Activated CD4-positive, alpha-beta T cell treated with anti-CD3 and anti-CD28 coated beads, Interleukin-2, amount 50 U/mL, for 4 hours (primary cell): Measurements from ENCODE around the gene SRSF8.
A peak's percentile ranks its signal among the peaks of the same experiment; 100 is the strongest.
"Not testable (repeated sequence)": the region's sequence is repeated elsewhere in the genome, so short reads cannot be mapped to it uniquely, and the experiment has no call there.

ENCODE experiments used
- DNase-seq, 2 experiments: peaks; one replicate each; pipeline ENCODE4 v3.0.0-alpha.2; 2020

SRSF8 gene, protein sequence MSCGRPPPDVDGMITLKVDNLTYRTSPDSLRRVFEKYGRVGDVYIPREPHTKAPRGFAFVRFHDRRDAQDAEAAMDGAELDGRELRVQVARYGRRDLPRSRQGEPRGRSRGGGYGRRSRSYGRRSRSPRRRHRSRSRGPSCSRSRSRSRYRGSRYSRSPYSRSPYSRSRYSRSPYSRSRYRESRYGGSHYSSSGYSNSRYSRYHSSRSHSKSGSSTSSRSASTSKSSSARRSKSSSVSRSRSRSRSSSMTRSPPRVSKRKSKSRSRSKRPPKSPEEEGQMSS

DNA sequence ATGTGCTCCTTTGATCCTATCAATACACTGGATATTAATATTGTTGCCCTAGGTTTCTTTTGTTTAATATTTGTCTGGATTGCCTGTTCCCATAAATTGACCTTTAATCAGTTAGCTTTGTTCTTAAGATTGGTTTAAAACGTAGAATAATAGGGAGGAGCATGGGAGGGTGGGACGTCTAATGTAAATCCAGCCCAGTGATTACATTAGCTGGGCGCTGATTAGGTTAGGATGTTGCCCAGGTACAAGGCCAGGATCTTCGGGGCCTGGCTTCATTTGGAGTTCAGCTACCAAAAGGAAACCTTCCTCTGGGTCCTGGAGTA lies at the start of gene SRSF8:
TSS of gene SRSF8 (plus strand) at position 204 of the 323 bp plus-strand sequence. CDS start 308 bp downstream, outside the sequence.
- DNase-seq, result no peak

DNA sequence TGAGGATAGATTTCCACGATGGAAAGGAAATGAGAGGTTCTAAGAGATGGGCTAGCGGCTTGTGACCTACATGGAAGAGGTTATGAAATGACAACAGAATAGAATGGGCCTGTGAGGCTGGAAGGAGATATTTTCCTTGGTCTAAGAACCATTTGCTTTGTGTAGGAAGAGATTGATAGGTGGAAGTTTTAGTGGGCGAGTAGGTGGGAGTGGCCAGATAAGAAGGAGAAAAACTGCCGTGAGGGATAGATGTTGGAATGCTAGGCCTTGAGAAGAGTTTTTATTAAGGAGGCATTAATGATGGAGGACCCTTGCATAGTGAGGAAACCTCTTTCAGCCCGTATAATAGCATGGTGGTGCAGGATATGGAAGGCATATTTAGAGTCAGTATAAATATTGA lies 45.3 kb upstream of the SRSF8 start:
- DNase-seq, result not testable (repeated sequence)

DNA sequence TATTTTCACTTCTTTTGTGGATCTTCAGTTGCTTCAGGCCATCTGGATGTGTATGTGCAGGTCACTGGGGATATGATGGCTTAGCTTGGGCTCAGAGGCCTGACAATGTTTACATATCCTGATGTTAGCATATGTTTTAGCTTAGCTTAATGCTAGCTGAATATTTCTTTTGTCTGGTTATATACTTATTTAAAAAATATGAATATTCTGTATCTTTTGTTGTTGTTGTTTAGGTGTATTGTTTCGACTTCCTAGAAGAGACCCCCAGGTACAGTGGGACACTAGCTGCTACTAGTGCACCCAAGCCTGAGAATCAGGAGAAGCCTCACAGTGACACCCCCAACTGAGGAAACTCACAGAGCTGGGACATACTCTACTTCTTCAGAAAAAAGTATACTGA lies 41.8 kb upstream of the SRSF8 start, which contains the start of gene KDM4E:
TSS of gene KDM4E (plus strand) at position 301 of the 400 bp plus-strand sequence. CDS start 300 bp downstream, outside the sequence.
- DNase-seq, result no peak

DNA sequence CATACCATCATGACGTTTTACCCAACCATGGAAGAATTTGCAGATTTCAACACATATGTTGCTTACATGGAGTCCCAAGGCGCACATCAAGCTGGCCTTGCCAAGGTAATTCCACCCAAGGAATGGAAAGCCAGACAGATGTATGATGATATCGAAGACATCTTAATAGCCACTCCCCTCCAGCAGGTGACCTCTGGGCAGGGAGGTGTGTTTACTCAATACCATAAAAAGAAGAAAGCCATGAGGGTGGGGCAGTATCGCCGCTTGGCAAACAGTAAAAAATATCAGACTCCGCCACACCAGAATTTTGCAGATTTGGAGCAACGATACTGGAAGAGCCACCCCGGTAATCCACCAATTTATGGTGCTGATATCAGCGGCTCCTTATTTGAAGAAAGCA lies 41.1 kb upstream of the SRSF8 start:
- DNase-seq, result not testable (repeated sequence)

DNA sequence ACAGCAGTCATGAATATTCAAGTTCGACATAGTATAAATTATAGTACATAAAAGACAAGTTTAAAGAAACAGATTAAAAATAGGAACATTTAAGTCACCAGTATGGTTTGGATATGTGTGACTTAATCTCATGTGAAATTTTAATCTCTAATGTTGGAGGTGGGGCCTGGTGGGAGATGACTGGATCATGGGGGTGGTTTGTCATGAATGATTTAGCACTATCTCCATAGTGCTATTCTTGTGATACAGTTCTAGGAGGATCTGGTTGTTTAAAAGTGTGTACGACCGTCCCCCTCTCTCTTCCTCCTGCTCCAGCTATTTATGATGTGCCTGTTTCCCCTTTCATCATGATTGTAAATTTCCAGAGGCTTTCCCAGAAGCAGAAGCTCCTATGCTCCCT lies 38.4 kb upstream of the SRSF8 start:
- no peak for DNase-seq

DNA sequence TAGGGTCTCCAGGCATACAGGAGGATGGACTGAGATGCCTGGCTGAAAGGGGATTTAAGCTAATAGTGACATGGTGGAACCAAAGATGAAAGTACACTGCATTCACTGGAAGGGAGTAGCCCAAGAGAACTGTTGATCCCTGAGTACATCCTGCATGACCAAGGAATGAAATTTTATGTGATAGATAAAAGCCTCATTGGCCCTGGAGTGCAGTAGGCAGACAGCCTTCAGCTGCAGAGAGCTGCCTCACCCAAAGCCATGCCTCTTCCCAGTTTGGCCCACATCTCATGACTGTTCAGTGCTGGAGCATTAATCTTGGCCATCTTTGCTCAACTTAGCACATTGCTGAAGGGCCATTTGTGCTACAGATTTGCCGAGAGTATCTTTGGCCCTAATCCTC lies 33.7 kb upstream of the SRSF8 start:
- DNase-seq, result no peak

DNA sequence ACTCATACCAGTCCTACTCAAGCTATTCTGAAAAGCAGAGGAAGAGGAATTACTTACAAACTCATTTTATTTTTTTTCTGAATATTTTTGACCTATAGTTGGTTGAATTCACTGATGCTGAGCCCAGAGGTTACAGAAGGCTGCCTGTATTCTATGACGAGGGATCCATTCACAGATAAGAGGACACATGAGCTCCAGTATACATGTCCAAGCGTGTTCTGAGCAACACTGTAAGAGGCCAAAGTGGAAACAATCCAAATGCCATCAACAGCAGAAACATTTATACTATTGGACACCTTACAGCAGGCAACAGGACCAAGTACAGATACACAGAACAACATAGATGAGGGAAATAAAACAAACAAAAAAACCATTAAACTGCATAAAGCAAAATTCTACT lies 31.4 kb upstream of the SRSF8 start:
- DNase-seq, result no peak

DNA sequence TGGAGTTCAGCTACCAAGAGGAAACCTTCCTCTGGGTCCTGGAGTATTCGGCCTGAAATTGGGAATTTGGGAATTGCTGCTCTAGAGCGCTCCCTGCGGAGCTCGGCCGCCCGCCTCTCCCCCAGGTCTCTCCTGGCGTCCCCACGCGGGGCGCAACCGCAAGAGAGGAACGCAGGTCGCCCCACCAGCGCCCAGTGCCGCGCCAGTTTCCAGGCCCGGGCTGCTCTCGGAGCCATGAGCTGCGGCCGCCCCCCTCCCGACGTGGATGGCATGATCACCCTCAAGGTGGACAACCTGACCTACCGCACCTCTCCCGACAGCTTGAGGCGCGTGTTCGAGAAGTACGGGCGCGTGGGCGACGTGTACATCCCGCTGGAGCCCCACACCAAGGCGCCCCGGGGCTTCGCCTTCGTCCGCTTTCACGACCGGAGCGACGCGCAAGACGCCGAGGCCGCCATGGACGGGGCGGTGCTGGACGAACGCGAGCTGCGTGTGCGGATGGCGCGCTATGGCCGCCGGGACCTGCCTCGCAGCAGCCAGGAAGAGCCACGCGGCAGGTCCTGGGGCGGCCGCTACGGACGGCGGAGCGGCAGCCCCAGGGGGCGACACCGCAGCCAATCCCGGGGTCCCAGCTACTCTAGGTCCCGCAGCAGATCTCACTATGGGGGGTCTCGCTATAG lies 29.2 kb upstream of the SRSF8 start:
- DNase-seq, result not testable (repeated sequence)

DNA sequence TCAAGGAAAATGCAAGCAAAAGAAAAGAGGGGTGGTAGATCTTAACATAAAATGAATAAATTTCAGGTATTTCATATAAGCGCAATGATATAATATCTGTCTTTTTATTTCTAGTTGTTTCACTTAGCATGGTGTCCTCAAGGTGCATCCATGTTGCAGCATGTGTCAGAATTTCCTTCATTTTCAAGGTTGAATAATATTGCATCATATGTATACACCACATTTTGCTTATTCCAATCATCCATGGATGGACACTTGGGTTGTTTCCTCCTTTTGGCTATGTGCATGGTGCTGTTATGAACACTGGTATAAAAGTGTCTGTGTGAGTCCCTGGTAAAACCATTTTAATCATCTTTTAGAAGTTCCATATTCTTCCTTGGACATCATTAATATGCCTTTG lies 24.5 kb upstream of the SRSF8 start:
- no peak for DNase-seq

DNA sequence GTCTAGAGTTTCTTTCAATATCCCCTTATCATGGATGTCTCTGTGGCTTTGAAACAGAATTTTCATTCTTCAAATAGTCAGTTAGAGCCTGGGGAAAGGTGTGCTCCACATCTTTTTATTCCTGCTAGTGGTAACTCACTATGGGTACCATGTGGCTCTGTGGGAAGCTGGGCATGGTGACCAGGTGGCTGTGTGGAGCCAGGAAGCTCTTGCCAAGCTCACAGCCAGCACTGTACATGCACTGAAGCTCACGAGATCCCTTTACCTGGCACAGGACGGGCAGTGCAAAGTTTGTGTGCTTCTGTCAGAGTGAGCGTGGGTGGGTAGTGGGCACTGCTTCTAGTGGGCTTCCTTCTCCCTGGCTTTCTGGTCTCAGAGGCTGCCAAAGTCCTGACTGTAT lies 23.8 kb upstream of the SRSF8 start:
- no peak for DNase-seq

DNA sequence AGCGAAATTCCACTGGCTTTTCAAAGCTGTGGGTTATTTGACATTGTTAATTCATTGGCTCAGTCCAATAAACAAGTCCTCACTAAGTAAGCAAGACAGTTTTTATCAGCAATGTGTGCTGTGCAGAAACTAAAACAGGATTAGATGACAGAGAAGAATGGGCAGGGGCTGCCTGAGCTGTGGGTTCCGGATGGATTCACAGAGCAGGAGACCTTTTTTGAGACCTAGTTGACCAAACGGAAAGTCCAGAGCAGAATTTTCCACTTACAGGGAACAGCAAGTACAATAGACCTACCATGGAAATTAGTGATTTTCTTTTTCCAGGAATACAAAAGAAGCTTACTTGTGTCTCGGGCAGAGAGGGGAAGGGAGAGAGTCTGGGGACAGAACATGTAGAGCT lies 22.7 kb upstream of the SRSF8 start:
- no peak for DNase-seq

DNA sequence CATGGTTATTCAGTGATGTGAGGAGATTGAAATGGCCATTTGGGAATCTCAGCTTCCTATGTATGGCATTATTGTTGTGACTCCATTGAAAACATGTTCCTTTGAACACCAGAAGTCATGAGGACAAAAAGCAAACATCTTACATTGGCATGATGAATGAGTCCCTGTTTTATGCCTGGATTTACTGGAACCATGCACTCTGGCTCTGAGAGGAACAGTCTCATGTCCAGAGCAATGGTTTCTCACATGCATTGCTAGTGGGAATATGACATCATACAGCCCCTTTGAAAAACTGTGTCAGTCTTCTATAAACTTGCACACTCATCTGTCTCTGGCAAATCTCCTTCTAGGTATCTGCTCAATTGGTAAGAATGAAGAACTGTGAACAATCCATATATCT lies 20.9 kb upstream of the SRSF8 start:
- DNase-seq, result no peak

DNA sequence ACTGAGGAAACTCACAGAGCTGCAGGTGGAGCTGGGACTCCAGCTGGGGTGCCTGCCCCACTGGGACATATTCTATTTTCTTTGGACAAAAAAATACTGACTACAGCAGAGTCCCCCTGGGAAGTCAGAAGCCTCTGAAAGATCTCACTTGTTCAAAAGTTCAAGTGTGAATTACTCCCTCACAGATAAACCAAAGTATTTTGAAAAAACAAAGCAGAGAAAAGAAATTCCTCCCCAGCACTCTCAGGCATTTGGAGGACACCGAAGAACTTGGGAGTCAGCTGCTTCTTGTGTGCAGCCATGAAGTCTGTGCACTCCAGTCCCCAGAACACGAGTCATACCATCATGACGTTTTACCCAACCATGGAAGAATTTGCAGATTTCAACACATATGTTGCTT lies 17.6 kb upstream of the SRSF8 start, which contains the start of gene KDM4F:
TSS of gene KDM4F (plus strand) at position 301 of the 400 bp plus-strand sequence.
- DNase-seq, result not testable (repeated sequence)

DNA sequence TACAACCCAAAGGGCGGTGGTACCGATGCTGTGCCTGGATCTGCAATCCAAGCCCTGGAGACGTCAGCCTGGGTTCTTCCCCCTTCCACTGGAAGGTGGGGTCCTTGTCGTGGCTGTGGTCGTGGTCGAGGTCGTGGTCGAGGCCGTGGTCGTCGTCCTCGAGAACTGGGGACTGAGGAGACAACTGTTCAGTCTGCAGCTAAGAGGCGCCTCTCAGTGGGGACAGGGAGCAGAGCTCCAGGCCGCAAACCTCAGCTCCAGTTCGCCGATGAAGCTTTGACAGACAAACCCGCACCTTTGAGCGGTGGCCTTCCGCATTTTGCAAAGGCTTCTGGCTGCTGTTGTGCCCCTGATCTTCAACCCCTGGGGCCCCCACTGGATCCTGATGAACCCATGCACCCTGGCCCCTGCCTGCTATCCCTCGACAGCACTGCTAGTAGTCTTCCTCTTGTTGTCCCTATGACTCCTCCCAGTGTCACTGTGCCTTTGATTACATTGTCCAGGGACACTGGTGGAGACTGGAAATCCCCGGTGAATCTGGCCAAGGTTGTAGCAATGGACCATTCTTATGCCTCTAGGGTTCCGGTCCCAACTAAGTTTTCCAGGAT lies 16.0 kb upstream of the SRSF8 start:
- no peak for DNase-seq

DNA sequence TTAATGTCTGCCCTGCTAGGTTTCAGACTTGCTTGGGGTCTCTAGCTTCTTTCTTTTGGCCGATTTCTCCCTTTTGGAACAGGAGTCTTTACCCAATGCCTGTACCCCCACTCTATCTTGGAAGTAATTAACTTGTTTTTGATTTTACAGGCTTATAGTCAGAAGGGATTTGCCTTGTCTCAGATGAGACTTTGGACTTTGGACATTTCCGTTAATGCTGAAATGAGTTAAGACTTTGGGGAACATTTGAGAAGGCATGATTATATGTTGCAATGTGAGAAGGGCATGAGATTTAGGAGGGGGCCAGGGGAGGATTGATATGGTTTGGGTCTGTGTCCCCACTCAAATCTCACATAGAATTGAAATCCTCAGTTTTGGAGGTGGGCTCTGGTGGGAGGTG lies 12.4 kb upstream of the SRSF8 start:
- DNase-seq, result no peak

DNA sequence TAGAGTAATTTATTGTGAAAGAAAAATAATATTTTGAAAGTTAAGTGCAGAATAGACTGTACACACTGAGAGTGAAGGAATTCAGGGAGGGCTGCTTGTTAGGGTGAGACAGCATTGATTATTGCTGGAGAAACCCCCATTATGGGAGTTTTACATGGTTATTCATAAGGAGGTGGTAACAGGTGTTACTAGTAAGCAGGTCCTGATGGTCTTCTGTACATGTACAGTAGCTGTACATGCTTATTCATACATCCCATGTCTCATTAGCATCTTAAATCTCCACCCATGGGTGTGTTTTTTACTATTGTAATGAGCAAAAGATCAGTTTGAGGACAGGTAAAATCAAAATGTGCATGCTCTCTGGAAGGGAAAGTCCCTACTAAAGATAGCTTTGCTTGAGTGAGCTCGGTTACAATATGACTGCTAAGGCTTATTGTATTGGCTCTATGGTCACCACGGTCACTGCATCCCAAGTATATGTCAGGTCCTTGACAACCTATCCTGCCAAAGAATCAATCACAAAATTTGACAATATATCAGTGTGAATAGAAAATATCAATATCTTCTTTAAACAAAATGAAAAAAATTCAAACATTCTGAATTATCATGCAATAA lies 11.3 kb upstream of the SRSF8 start:
- DNase-seq, result no peak

DNA sequence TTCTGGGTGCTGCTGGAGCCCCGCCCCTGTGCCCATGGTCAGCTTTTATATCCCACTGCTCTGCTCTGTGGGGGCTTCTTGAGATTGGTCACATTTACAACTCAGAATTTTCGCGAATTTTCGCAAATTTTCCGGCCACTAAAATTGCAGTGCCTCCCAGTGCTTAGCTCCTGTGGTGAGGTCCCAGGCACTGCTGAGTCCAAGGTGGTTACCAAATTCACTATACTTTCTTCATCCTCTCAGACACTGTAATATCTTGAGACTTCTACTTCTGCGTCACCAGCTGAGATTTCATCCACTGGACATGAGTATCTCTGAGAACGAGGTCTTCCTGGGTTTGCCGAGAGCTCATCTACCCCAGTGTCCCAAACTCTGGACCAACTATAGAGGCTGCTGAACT lies 8.8 kb upstream of the SRSF8 start:
- no peak for DNase-seq

DNA sequence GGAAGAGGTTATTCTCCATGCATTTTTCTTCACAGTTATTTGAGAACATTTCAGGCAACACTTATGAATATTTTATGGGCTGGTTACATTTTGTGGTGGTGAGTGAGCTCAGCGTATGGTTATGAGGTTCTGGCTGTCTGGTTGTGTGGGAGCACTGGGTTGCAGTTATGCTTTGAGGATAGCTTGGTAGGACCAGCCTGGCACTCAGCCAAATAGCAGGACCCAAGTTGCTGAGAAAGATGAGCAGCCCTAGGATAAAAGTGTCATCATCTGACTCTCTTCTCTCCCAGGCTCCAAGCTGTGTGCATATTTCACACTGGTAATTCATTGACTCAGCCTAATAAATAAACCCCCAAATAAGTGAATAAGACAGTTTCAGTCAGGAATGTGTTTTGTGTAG lies 8.1 kb upstream of the SRSF8 start:
- DNase-seq, result no peak

DNA sequence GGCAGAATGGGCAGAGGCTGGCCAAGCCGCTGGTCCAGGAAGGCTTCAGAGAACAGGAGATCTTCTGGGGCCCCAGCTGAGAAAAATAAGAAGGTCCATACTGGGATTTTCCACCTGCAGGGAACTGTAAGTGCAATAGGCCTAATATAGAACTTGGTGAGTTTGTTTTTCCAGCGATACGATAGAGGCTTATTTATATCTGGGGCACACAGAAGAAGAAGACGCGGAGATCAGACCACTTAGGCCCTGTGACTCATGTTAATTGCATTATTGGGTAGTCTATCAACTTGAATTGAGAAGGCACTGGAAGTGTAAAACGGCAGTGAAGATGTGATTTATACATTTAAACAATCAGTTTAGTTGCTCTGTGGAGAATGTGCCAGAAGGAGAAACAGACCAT lies 7.7 kb upstream of the SRSF8 start:
- no peak for DNase-seq

DNA sequence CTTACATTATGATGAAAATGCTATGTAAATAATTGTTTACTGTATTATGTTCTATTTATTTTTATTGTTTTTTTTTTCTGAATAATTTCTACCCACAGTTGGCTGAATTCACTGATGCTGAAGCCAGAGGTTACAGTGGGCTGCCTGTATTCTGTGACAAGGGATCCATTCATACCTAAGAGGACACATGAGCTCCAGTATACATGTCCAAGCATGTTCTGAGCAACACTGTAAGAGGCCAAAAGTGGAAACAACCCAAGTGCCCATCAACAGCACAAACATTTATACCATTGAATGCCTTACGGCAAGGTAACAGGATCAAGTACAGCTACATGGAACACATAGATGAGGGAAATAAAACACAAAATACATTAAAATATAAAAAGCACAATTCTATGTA lies 1.4 kb upstream of the SRSF8 start:
- no peak for DNase-seq

DNA sequence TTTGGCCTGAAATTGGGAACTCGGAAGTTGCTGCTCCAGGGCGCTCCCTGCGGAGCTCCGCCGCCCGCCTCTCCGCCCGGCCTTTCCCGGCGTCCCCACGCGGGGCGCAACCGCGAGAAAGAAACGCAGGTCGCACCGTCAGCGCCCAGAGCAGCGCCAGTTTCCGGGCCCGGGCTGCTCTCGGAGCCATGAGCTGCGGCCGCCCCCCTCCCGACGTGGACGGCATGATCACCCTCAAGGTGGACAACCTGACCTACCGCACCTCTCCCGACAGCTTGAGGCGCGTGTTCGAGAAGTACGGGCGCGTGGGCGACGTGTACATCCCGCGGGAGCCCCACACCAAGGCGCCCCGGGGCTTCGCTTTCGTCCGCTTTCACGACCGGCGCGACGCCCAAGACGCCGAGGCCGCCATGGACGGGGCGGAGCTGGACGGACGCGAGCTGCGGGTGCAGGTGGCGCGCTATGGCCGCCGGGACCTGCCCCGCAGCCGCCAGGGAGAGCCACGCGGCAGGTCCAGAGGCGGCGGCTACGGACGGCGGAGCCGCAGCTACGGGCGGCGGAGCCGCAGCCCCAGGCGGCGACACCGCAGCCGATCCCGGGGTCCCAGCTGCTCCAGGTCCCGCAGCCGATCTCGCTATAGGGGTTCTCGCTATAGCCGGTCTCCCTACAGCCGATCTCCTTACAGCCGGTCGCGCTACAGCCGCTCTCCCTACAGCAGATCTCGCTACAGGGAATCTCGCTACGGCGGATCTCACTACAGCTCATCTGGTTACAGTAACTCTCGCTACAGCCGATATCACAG lies 521 bp downstream of the SRSF8 start:
- peak; percentile 61 to 67 for DNase-seq

DNA sequence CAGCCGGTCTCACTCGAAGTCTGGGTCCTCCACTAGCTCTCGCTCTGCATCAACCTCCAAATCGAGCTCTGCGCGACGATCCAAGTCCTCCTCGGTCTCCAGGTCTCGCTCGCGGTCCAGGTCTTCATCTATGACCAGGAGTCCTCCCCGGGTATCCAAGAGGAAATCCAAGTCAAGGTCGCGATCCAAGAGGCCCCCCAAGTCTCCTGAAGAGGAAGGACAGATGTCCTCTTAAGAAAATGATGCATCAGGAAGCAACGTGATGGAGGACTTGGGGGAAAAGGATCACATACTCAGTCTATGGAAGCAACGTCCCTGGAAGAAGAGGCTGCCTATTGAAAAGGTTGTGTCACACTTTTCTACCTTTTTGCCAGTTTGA lies 1.1 kb downstream of the SRSF8 start:
- no peak for DNase-seq

DNA sequence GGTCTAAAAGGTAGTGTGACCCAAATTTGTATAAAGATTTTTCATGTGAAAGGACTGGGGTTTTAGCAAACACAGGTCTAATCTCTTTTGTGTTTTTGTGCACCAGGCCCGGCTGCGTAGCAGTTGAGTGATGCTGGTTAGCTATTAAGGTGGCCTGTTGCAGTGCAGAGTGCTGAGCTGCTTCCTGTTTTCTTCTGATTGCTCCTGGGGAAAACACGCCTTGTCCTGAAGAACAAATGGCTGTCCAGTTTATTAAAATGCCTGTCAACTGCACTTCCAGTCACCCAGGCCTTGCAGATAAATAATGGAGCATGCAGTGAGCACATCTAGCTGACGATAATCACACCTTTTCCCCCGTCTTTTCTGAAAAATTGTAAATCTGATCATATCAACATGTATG lies 1.8 kb downstream of the SRSF8 start:
- peak; percentile 33 to 41 for DNase-seq
